Trophoblast cell (in vitro differentiated cells and primary cell): ENCODE measurements around the gene HDAC9.

Source experiments
- DNase-seq, 2 donors: peaks; one replicate each; pipeline ENCODE4 v3.0.0-alpha.2; 2016
- H2AFZ ChIP-seq: 2 replicates; pipeline ENCODE4 v1.6.1; 2013; ENCODE audit warnings: low read length, moderate library complexity, mild to moderate bottlenecking; ENCODE audit not compliant: insufficient read depth, poor library complexity
- H2AK5ac ChIP-seq: 2 replicates; pipeline ENCODE4 v1.6.1; 2013; ENCODE audit warnings: mild to moderate bottlenecking, low read length
- H2BK120ac ChIP-seq: 2 replicates; pipeline ENCODE4 v1.6.1; 2013; ENCODE audit warnings: low read length, mild to moderate bottlenecking, moderate library complexity; ENCODE audit not compliant: insufficient read depth, poor library complexity
- H2BK12ac ChIP-seq: 2 replicates; pipeline ENCODE4 v1.6.1; 2013; ENCODE audit warnings: mild to moderate bottlenecking, low read length, moderate library complexity
- H2BK5ac ChIP-seq: 2 replicates; pipeline ENCODE4 v1.6.1; 2013; ENCODE audit warnings: low read length, low read depth, moderate library complexity, mild to moderate bottlenecking; ENCODE audit not compliant: poor library complexity
- H3K14ac ChIP-seq: 2 replicates; pipeline ENCODE4 v1.6.1; 2013; ENCODE audit warnings: mild to moderate bottlenecking, low read length
- H3K18ac ChIP-seq: 2 replicates; pipeline ENCODE4 v1.6.1; 2013; ENCODE audit warnings: mild to moderate bottlenecking, low read length
- H3K23ac ChIP-seq: 2 replicates; pipeline ENCODE4 v1.6.1; 2013; ENCODE audit warnings: low read length
- H3K27ac ChIP-seq: 2 replicates; pipeline ENCODE4 v1.5.1; 2013; ENCODE audit warnings: low read depth, mild to moderate bottlenecking, inconsistent platforms, low read length, moderate library complexity
- H3K27me3 ChIP-seq: 2 replicates; pipeline ENCODE4 v1.6.1; 2013; ENCODE audit warnings: inconsistent platforms, mild to moderate bottlenecking, low read length, moderate library complexity; ENCODE audit not compliant: insufficient read depth
- H3K36me3 ChIP-seq, 2 experiments: 1 replicate in 1 of 2; 2 replicates in 1 of 2; pipeline ENCODE4 v1.6.1; 2013; ENCODE audit warnings: low read length in 2 of 2, mild to moderate bottlenecking in 2 of 2, moderate library complexity in 1 of 2; ENCODE audit not compliant: insufficient read depth in 2 of 2, control insufficient read depth in 1 of 2
- H3K4ac ChIP-seq: 2 replicates; pipeline ENCODE4 v1.6.1; 2013; ENCODE audit warnings: low read depth, mild to moderate bottlenecking, low read length, moderate library complexity
- H3K4me1 ChIP-seq, 2 experiments: 1 replicate in 1 of 2; 2 replicates in 1 of 2; pipeline ENCODE4 v1.6.1; 2013; ENCODE audit warnings: low read length in 2 of 2, mild to moderate bottlenecking in 2 of 2, moderate library complexity in 1 of 2; ENCODE audit not compliant: insufficient read depth in 2 of 2, control insufficient read depth in 1 of 2
- H3K4me2 ChIP-seq: 2 replicates; pipeline ENCODE4 v1.6.1; 2013; ENCODE audit warnings: inconsistent platforms, mild to moderate bottlenecking, low read length, moderate library complexity
- H3K4me3 ChIP-seq: 2 replicates; pipeline ENCODE4 v1.5.1; 2013; ENCODE audit warnings: mild to moderate bottlenecking, low read depth, low read length, inconsistent platforms
- H3K79me1 ChIP-seq: one replicate; pipeline ENCODE4 v1.6.1; 2013; ENCODE audit warnings: low read length
- H3K79me2 ChIP-seq: 2 replicates; pipeline ENCODE4 v1.6.1; 2013; ENCODE audit warnings: low read length, mild to moderate bottlenecking; ENCODE audit not compliant: control insufficient read depth, insufficient read depth, poor library complexity
- H3K9ac ChIP-seq: 2 replicates; pipeline ENCODE4 v1.6.1; 2013; ENCODE audit warnings: mild to moderate bottlenecking, low read length
- H3K9me3 ChIP-seq: 2 replicates; pipeline ENCODE4 v1.6.1; 2013; ENCODE audit warnings: low read depth, mild to moderate bottlenecking, control low read depth, inconsistent platforms, low read length; ENCODE audit not compliant: insufficient read depth
- H4K12ac ChIP-seq: 2 replicates; pipeline ENCODE4 v1.6.1; 2013; ENCODE audit warnings: low read depth, mild to moderate bottlenecking, low read length, moderate library complexity
- H4K8ac ChIP-seq: 2 replicates; pipeline ENCODE4 v1.6.1; 2013; ENCODE audit warnings: low read depth, mild to moderate bottlenecking, low read length, moderate library complexity
- H4K91ac ChIP-seq: one replicate; pipeline ENCODE4 v1.6.1; 2013; ENCODE audit warnings: low read depth, mild to moderate bottlenecking, low read length, moderate library complexity
- WGBS: extraction: QIAGEN DNeasy Blood & Tissue Kit; methylation state at CpG from one replicate; pipeline ENCODE4 v1.1.7; 2013; ENCODE audit warnings: missing lambda C conversion rate; ENCODE audit not compliant: insufficient read length, insufficient coverage; ENCODE audit errors: extremely low coverage; 5-methylcytosine and 5-hydroxymethylcytosine counted together

Gene HDAC9

DNA sequence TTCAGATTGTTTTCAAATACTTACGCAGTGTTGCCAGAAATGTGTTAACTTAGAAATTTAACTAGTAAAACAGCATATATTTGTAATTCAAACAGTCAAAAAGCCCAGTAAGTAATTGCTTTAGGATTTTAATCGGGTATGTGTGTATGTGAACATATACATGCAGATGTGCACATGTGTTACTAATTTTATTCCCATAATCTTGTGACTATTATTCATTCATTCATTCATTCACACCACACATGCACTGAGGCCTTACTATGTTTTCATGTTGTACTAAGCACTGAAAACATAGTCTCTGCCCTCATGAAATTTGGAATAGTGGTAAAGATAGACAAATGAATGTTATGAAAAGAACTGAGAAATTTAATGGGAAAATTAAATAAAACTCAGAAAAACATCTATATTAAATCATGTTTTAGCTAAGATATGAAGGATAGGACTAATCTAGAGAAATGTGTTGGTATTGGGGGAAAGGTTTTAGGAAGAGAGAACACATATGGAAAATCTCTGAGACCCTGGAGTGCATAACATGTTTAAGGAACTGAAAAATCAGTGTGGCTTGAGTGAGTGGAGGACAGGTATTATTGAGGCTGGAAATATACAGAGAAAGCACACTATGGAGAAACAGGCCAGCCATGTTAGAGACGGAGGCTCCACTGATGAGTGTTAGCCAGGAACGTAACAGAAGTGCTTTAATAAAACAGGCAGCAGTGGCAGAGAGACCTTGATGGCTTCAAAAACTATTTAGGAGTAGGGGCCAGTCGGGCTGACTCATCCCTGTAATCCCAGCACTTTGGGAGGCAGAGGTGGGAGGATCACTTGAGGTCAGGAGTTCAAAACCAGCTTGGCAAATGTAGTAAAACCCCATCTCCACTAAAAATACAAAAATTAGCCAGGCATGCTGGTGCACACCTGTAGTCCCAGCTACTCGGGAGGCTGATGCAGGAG lies 80.3 kb downstream of the HDAC9 start:
- Histone ChIP-seq H3K79me1 (no peaks in the 10 kb centered on the region), H4K91ac (no peak overlapping the region), H2AK5ac (no peak overlapping the region), H3K4ac (no peak overlapping the region), H2BK120ac (no peak overlapping the region), H3K27ac (no peak overlapping the region), H3K9me3 (peaks cover 4% of the 10 kb centered on the region), H3K14ac (no peak overlapping the region), H3K4me2 (no peak overlapping the region), H2AFZ (no peak overlapping the region), H3K27me3 (no peaks in the 10 kb centered on the region), H3K23ac (no peak overlapping the region), H4K12ac (no peak overlapping the region), H3K79me2 (no peaks in the 10 kb centered on the region), H3K36me3 (no peaks in the 10 kb centered on the region), H2BK5ac (no peak overlapping the region), H3K18ac (no peak overlapping the region), H2BK12ac (no peak overlapping the region), H3K9ac (no peak overlapping the region), H3K4me1 (no peaks in the 10 kb centered on the region), H3K4me3 (no peak overlapping the region), H4K8ac (no peak overlapping the region)
- DNase-seq = no peak
- no CpG with 5 or more reads among the region's 6 CpGs for WGBS

DNA sequence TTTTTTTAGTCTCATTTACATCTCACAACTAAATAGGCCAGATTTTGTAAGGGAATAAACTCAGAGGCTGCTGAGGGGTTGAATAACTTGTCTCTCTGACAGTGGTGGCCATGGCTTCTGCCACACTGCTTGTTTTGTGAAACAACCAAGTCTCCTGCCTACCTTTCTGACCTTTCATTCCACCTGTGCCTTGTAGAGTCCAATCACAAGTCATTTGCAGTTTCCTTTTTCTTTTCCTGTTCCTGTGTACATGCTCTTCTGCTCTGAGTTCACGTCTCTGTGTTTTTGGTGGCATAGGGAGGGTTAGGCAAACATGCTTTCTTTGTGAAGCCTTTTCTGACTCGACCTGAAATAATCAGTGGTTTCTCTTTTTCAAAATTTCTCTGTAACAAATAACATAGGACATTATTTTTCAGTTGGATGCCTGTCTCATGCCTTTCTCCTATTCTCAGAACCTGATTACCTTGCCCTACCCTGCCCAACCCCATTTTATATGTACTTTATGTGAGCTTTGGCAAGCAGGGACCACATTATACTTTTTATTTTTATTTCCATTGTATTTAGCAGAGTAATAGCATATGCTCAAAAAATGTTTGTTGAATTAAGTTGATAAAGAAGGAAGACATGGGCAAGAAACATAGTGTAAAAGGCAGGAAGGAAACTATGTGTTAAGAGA lies 81.7 kb downstream of the HDAC9 start:
- Histone ChIP-seq H4K91ac (no peak overlapping the region), H3K14ac (no peak overlapping the region), H3K4me2 (no peak overlapping the region), H3K4me3 (no peak overlapping the region), H3K9ac (no peak overlapping the region), H3K79me2 (no peaks in the 10 kb centered on the region), H2BK120ac (no peak overlapping the region), H2BK12ac (no peak overlapping the region), H4K8ac (no peak overlapping the region), H3K9me3 (peaks cover 4% of the 10 kb centered on the region), H3K23ac (no peak overlapping the region), H3K27me3 (no peaks in the 10 kb centered on the region), H3K27ac (no peak overlapping the region), H2AFZ (no peak overlapping the region), H3K18ac (no peak overlapping the region), H2AK5ac (no peak overlapping the region), H3K79me1 (no peaks in the 10 kb centered on the region), H3K4ac (no peak overlapping the region), H3K4me1 (no peaks in the 10 kb centered on the region), H3K36me3 (no peaks in the 10 kb centered on the region), H4K12ac (no peak overlapping the region), H2BK5ac (no peak overlapping the region)
- no peak for DNase-seq
- WGBS = no CpG with 5 or more reads among the region's 2 CpGs

DNA sequence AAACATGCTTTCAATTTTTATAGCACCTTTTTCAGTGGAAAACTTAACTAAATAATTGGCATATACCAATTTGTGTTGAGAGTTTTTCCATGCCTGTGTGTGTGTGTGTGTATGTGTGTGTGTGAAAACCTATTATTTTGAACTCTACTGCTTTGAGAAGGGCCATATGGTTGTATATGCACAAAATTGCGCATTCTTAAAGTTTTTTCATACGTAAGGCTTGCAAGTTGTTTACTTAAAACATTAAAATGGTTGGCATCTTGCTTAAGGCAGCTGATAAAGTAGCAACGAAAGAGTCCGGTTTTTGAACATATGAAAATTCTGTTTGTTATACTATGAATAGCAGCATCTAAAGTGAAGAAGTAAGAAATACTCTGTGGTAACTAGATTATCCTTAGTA lies 84.1 kb downstream of the HDAC9 start:
- H3K27me3 ChIP-seq = no peaks in the 10 kb centered on the region
- no peak overlapping the region for H4K8ac ChIP-seq
- H2BK12ac ChIP-seq = no peak overlapping the region
- no peak overlapping the region for H2AFZ ChIP-seq
- peak in 1 of 2 donors; percentile 23 for DNase-seq
- H4K91ac ChIP-seq = no peak overlapping the region
- WGBS = no CpG with 5 or more reads among the region's 4 CpGs
- H3K4me2 ChIP-seq = no peak overlapping the region
- H3K36me3 ChIP-seq = no peaks in the 10 kb centered on the region
- H2BK120ac ChIP-seq = no peak overlapping the region
- H3K4me3 ChIP-seq = no peak overlapping the region
- no peak overlapping the region for H3K9ac ChIP-seq
- H2AK5ac ChIP-seq = no peak overlapping the region
- no peaks in the 10 kb centered on the region for H3K79me1 ChIP-seq
- H3K4ac ChIP-seq = no peak overlapping the region
- H2BK5ac ChIP-seq = no peak overlapping the region
- no peak overlapping the region for H3K14ac ChIP-seq
- H3K18ac ChIP-seq = no peak overlapping the region
- H3K9me3 ChIP-seq = no peaks in the 10 kb centered on the region
- peaks cover 0 to 3% of the 10 kb centered on the region in 2 experiments for H3K4me1 ChIP-seq
- H3K79me2 ChIP-seq = no peaks in the 10 kb centered on the region
- no peak overlapping the region for H3K23ac ChIP-seq
- no peak overlapping the region for H4K12ac ChIP-seq
- no peak overlapping the region for H3K27ac ChIP-seq

DNA sequence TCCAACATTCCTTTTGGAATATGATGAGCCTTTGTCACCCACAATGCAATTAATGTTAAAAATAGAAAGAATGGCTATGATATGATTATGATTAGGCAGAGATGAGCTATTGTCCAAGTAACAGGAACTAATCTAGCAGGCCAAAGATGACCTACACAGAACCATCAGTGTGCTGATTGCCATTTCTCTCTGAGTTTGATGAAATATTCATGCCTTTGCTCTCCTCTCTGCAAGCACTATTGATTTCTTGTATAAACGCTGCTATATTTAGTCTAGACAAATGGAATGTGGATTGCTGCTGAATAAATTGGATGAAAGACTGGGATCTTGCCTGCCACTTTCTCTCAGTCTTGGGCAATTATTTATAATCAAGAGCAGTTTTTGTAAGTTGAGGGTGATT lies 85.4 kb downstream of the HDAC9 start:
- no peak for DNase-seq
- Histone ChIP-seq H3K27ac (no peak overlapping the region), H4K91ac (no peak overlapping the region), H3K4me3 (no peak overlapping the region), H3K14ac (no peak overlapping the region), H3K23ac (no peak overlapping the region), H3K9ac (no peak overlapping the region), H3K18ac (no peak overlapping the region), H3K27me3 (no peaks in the 10 kb centered on the region), H4K8ac (no peak overlapping the region), H4K12ac (no peak overlapping the region), H3K79me2 (no peaks in the 10 kb centered on the region), H2BK120ac (no peak overlapping the region), H3K9me3 (no peaks in the 10 kb centered on the region), H3K4me2 (no peak overlapping the region), H3K4ac (no peak overlapping the region), H2BK12ac (no peak overlapping the region), H2AFZ (no peak overlapping the region), H2AK5ac (no peak overlapping the region), H2BK5ac (no peak overlapping the region), H3K4me1 (peaks cover 0 to 3% of the 10 kb centered on the region in 2 experiments), H3K36me3 (no peaks in the 10 kb centered on the region), H3K79me1 (no peaks in the 10 kb centered on the region)
- WGBS = no CpG with 5 or more reads among the region's 1 CpG
